Tongue (tissue), 2 donors: ENCODE results near the gene SLC25A18. TPM values are rescaled to one million over a fixed set of nuclear protein-coding genes. Genes with fewer than 3 reads are reported as not detected.
A peak's percentile ranks its signal among the peaks of the same experiment; 100 is the strongest.

ENCODE experiments used
- DNase-seq: peaks from one replicate; pipeline ENCODE4 v3.0.0-alpha.2; 2015
- total RNA-seq: library from RNA; depleted of rRNA; stranded (reverse); fragments of >200 nt; gene quantifications from one replicate; pipeline ENCODE4 v1.2.3, GENCODE V29; 2014

SLC25A18 gene
- total RNA-seq, 1 donor from 2014 or later: not detected

DNA sequence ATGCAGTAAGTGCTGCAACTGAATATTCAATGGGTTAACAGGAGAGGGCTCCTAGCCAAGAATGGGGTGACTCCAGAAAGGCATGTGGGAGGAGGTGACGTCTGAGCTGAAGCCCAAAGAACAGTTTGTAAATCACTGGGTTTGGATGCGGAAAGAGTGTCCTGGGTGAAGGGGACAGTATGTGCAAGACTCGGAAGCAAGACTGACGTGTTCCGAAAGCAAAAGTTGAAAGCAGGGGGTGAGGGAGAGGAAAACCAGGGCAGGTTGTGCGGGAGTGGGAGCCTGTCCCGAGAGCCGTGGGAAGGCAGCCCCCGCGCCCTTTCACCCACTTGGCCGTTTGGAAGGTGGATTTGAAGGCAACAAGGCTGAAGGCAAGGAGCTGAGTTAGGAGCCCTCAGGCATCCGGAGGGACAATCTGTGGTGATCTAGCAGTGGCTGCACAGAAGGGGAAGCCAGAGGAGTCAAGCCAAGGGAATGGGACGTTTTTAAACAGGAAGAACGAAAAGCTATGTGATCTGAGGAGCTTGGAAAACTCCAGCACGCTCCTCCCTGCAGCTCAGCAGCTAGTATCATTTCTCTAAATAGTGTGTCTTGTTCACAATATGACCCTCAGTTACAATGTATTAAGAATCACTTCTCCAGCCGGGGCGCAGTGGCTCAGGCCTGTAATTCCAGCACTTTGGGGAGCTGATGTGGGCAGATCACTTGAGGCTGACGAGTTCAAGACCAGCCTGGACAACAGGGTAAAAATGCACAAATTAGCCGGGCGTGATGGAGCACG lies 7.7 kb downstream of the SLC25A18 start:
- peak; percentile 59 for DNase-seq

DNA sequence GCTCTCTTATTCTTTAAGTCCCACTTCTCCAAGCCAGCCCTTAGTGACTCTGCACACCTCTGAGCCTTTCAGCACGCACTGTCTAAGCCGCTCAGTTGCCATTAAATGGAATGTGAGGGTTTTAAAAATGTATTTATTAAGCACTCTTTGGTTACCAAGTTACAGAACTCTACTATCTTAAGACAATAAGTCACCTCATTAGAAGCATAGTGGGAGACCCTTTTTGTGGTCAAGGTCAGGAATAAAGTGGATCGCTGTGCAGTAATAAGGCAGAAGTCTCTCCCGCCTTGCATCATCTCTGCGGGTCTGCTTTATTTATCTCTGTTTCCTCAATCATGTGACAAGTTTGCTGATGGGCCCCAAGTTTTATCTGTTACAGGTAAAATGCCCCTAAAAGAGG lies 11.9 kb downstream of the SLC25A18 start:
- no peak for DNase-seq

GRCh38 chr22:17575681-17576080 lies 12.4 kb downstream of the SLC25A18 start:
- no peak for DNase-seq

DNA sequence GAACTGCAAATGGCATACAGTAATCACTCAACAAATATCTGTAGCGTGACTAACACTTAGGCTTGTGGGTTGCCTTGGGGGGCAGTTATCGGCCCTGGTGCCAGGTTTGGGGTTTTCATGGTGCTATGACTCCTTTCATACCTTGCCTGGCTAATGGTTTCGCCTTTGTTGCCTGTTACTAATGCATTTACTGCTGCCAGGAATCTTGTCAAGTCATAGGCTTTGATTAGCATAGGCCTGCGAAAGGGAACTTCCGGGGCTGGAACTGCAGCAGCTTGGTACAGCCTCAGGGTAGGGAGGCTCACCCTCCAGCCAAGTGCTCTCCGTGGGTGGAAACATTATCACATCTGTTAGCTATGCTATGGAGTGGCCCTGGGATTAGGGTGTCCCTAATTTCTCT lies 13.2 kb downstream of the SLC25A18 start:
- DNase-seq: no peak

DNA sequence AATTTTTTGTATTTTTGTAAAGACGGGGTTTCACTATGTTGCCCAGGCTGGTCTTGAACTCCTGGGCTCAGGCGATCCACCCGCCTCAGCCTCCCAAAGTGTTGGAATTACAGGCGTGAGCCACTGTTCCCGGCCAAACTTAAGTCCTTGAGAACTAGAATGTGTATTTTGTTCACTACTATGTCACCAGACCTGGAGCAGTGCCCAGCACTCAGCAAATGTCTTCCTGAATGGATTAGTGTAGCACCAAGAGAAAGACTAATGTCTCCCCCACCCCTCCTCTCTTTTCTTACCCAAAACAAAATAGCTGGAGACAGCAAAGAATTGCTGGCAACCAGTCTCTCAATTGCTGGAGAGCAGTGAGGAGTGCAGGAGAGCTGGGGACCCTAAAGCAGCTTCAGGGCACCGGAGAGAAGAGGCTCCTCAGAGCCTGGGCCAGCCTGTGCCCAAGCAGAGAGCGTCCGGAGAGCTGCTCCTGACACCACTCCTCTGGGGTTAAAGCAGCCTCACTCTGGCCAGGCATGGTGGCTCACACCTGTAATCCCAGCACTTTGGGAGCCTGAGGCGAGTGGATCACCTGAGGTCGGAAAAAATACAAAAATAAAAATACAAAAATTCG lies 14.9 kb downstream of the SLC25A18 start:
- peak; percentile 85 for DNase-seq

GRCh38 chr22:17579535-17579981 lies 16.3 kb downstream of the SLC25A18 start:
- DNase-seq: no peak

GRCh38 chr22:17580441-17581031 lies 17.2 kb downstream of the SLC25A18 start:
- no peak for DNase-seq

DNA sequence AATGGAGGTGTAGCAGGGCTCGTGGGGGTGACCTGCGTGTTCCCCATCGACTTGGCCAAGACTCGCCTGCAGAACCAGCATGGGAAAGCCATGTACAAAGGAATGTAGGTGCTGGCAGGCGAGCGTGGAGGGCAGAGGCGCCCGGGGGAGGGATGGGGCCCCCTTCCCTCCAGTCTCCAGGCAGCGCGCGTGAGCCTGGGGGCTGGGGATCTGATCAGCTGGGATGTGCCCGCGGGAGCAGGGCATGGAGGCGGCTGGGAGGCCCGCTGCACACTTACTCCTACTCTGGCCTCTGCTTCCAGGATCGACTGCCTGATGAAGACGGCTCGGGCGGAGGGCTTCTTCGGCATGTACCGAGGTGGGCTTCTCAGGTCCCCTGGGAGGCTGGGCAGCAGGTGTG lies 17.8 kb downstream of the SLC25A18 start:
- DNase-seq: no peak

GRCh38 chr22:17581631-17582030 lies 18.3 kb downstream of the SLC25A18 start:
- DNase-seq: no peak

DNA sequence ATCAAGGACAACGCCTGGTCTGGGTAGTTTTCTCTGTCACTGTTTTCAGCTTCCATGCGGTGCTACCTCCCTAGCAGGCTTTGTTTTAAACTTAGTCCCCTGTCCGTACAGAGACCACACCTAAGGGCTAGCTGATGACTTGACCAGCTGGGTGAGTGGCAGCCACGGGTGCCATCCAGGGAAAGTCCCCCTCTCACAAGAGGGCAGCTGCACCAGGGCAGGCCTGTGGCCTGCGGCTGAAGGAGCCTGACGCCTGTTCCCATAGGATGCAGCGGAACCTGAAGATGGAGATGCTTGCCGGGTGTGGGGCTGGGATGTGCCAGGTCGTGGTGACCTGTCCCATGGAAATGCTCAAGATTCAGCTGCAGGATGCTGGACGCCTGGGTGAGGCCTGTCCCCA lies 19.9 kb downstream of the SLC25A18 start:
- DNase-seq: no peak

- no peak for DNase-seq
Observed at GRCh38 chr22:17586831-17587440, 23.6 kb downstream of the SLC25A18 start.

DNA sequence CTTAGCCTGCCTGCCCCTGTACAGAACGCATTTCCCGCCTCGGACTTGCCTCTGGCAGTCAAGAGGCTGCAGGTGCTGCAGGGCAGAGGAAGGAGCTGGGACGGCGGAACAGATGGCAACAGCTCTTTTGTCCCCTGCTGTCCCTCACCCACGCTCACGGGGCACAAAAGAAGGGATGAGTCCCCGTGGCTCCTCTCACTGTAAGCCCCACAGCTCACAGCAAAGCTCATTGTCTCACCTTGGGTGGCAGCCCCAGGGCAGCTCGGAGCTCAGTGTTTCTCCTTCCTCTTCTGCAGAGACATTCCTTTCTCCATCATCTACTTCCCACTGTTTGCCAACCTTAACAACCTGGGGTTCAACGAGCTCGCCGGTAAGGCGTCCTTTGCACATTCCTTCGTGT lies 24.3 kb downstream of the SLC25A18 start:
- no peak for DNase-seq

DNA sequence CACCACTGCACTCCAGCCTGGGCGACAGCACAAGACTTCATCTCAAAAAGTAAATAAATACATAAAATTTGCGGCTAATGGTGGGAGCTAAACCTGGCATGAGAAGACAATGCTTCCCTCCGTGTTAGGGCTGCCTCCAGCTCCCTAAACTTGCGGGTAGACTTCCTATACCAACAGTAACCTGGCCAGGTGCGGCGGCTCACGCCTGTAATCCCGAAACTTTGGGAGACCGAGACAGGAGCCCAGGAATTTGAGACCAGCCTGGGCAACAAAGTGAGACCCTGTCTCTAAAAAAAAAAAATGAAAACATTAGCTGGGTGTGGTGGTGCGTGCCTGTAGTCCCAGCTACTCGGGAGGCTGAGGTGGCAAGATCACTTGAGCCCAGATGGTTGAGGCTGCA lies 25.3 kb downstream of the SLC25A18 start:
- no peak for DNase-seq

DNA sequence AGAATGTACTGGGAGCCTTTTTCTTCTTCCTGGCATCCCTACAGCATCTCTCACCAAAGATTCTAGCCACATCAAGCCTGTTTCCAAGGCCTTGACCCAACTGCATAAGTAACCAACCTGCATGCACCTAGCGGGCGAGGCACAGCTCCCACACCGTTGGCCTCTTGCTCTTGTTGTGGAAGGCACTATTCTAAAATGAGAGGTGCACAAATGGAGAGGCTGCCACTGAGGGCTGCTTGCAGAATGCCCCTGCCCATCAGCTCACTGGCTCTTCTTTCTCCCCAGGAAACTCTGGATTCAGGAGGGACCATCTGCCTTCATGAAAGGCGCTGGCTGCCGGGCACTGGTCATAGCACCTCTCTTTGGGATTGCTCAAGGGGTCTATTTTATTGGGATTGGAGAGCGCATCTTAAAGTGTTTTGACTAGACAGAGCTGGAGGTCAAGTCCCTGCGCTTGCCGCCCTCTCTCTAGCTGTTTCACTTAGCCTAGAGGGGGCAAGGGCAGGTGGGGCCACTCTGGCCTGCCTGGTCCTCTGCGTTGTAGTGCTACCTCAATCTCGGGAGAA lies 26.6 kb downstream of the SLC25A18 start:
- DNase-seq: no peak

GRCh38 chr22:17590586-17590985 lies 27.3 kb downstream of the SLC25A18 start:
- DNase-seq: no peak

GRCh38 chr22:17592201-17592600 lies 28.9 kb downstream of the SLC25A18 start:
- no peak for DNase-seq

GRCh38 chr22:17596226-17596625 lies 32.9 kb downstream of the SLC25A18 start:
- no peak for DNase-seq

GRCh38 chr22:17597217-17597616 lies 33.9 kb downstream of the SLC25A18 start:
- no peak for DNase-seq

DNA sequence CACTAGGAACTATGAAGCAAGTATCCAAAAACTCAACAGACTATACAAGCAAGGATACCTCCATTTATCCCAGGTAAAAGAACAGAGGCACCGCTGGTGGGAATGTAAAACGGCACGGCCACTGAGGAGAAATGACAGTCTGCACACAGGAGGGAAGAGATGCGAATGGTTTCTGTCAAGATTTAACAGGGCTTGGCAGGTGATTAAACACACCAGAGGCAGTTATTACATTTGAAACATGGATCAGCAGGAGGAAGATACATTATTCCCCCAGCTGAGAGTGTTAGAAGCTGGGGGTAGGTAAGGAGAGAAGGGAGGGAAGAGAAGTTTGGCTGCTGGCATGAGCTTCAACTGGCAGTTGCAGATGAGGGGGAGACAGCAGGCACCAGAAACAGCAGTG lies 35.0 kb downstream of the SLC25A18 start:
- no peak for DNase-seq

GRCh38 chr22:17601031-17601430 lies 37.7 kb downstream of the SLC25A18 start:
- no peak for DNase-seq

DNA sequence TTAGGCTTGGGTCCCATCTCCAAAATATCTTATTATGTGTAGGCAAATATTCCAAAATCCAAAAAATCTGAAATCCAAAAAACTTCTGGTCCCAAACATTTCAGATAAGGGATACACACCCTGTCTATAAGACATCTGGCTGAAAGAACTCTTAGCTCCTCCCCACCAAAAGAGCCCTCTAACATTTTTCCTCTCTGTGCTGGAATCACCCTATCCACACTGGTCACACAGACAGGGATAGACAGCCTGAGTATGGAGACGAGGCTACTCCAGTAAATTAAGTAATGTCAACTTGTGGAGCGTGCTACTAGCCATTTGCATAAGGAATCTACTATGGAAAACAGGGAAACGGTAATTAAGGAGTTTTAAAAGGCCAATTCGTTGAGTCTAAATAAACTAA lies 40.4 kb downstream of the SLC25A18 start:
- DNase-seq: no peak

GRCh38 chr22:17606496-17606895 lies 43.2 kb downstream of the SLC25A18 start:
- DNase-seq: peak; percentile 67
